Activated CD4-positive, alpha-beta T cell treated with anti-CD3 and anti-CD28 coated beads, Interleukin-2, amount 10 ng/mL, durations not matched to agents 24 days and 14 days (primary cell): Measurements from ENCODE around the gene COX7A2L. TPM values are rescaled to one million over a fixed set of nuclear protein-coding genes. Genes with fewer than 3 reads are reported as not detected.
"Not testable (repeated sequence)": the region's sequence is repeated elsewhere in the genome, so short reads cannot be mapped to it uniquely, and the experiment has no call there.

Experiments used
- DNase-seq: peaks from one replicate; pipeline ENCODE4 v3.0.0; 2022
- H3K27ac Mint-ChIP-seq: one replicate; pipeline ENCODE4 v1.8.0; 2022; ENCODE audit warnings: mild to moderate bottlenecking, mixed read lengths
- H3K27me3 Mint-ChIP-seq: one replicate; pipeline ENCODE4 v1.8.0; 2022; ENCODE audit warnings: mixed read lengths
- H3K36me3 Mint-ChIP-seq: one replicate; pipeline ENCODE4 v1.8.0; 2022; ENCODE audit warnings: low read depth, mild to moderate bottlenecking, mixed read lengths
- H3K4me1 Mint-ChIP-seq: one replicate; pipeline ENCODE4 v1.8.0; 2021; ENCODE audit warnings: mixed read lengths
- H3K4me3 Mint-ChIP-seq: one replicate; pipeline ENCODE4 v1.8.0; 2022; ENCODE audit warnings: mild to moderate bottlenecking, moderate library complexity, mixed read lengths
- H3K9me3 Mint-ChIP-seq: one replicate; pipeline ENCODE4 v1.8.0; 2021; ENCODE audit warnings: mixed read lengths
- intact Hi-C: fragments of 100-400 bp; cut with micrococcal nuclease; formaldehyde crosslinking; loops from one replicate; pipeline ENCODE4 v1.15.1; 2023
- total RNA-seq: library from RNA; stranded (reverse); gene quantifications from 2 replicates; pipeline ENCODE4 v1.2.3, GENCODE V29; 2022

Gene COX7A2L
- total RNA-seq, 1 donor from 2014 or later: 85.3 TPM

GRCh38 chr2:42359965-42360483, 993 bp downstream of the COX7A2L start:
- peak overlapping the region; percentile 90 for H3K4me3 Mint-ChIP-seq
- H3K27ac Mint-ChIP-seq: peak overlapping the region; percentile 99
- peaks cover 48% of the 10 kb centered on the region for H3K4me1 Mint-ChIP-seq
- H3K27me3 Mint-ChIP-seq: no peaks in the 10 kb centered on the region
- intact Hi-C loops: loop anchor here (2.0 to 10.0 kb wide), 3 partner anchors 59 to 451 kb away; no protein-coding TSS in a partner anchor
- DNase-seq: peak; percentile 73
- peaks cover 21% of the 10 kb centered on the region for H3K36me3 Mint-ChIP-seq
- no peaks in the 10 kb centered on the region for H3K9me3 Mint-ChIP-seq

GRCh38 chr2:42359304-42359964, 1.6 kb downstream of the COX7A2L start:
- peaks cover 53% of the 10 kb centered on the region for H3K4me1 Mint-ChIP-seq
- H3K4me3 Mint-ChIP-seq: peak overlapping the region; percentile 90
- intact Hi-C loops: no loop called here
- H3K36me3 Mint-ChIP-seq: peaks cover 21% of the 10 kb centered on the region
- H3K9me3 Mint-ChIP-seq: no peaks in the 10 kb centered on the region
- H3K27me3 Mint-ChIP-seq: no peaks in the 10 kb centered on the region
- no peak for DNase-seq
- H3K27ac Mint-ChIP-seq: peak overlapping the region; percentile 99

GRCh38 chr2:42353792-42354429, 7.1 kb downstream of the COX7A2L start:
- Mint-ChIP-seq H3K27ac (peak overlapping the region; percentile 35), H3K9me3 (no peaks in the 10 kb centered on the region), H3K4me3 (no peak overlapping the region), H3K4me1 (peaks cover 36% of the 10 kb centered on the region), H3K27me3 (no peaks in the 10 kb centered on the region), H3K36me3 (peaks cover 49% of the 10 kb centered on the region)
- intact Hi-C loops: no loop called here
- DNase-seq: no peak

GRCh38 chr2:42351864-42352263, 9.2 kb downstream of the COX7A2L start:
- no peak overlapping the region for H3K27ac Mint-ChIP-seq
- intact Hi-C loops: no loop called here
- H3K9me3 Mint-ChIP-seq: no peaks in the 10 kb centered on the region
- no peaks in the 10 kb centered on the region for H3K27me3 Mint-ChIP-seq
- peaks cover 23% of the 10 kb centered on the region for H3K4me1 Mint-ChIP-seq
- no peak overlapping the region for H3K4me3 Mint-ChIP-seq
- DNase-seq: no peak
- H3K36me3 Mint-ChIP-seq: peaks cover 52% of the 10 kb centered on the region

- H3K27ac Mint-ChIP-seq: no peak overlapping the region
- intact Hi-C loops: no loop called here
- no peaks in the 10 kb centered on the region for H3K9me3 Mint-ChIP-seq
Observed at GRCh38 chr2:42350434-42351063, 10.5 kb downstream of the COX7A2L start.

GRCh38 chr2:42348113-42348805, 12.8 kb downstream of the COX7A2L start:
- peaks cover 8% of the 10 kb centered on the region for H3K4me1 Mint-ChIP-seq
- no peaks in the 10 kb centered on the region for H3K9me3 Mint-ChIP-seq
- no peak overlapping the region for H3K27ac Mint-ChIP-seq
- intact Hi-C loops: no loop called here
- no peak for DNase-seq
- H3K27me3 Mint-ChIP-seq: no peaks in the 10 kb centered on the region
- H3K4me3 Mint-ChIP-seq: no peak overlapping the region
- peaks cover 61% of the 10 kb centered on the region for H3K36me3 Mint-ChIP-seq

More at GRCh38 chr2:42350434-42351063, 10.5 kb downstream of the COX7A2L start:
- no peaks in the 10 kb centered on the region for H3K27me3 Mint-ChIP-seq
- peaks cover 20% of the 10 kb centered on the region for H3K4me1 Mint-ChIP-seq
- DNase-seq: no peak
- H3K4me3 Mint-ChIP-seq: no peak overlapping the region
- peaks cover 54% of the 10 kb centered on the region for H3K36me3 Mint-ChIP-seq

- H3K9me3 Mint-ChIP-seq, DNase-seq, H3K27ac Mint-ChIP-seq, H3K27me3 Mint-ChIP-seq, H3K4me1 Mint-ChIP-seq, intact Hi-C loops, H3K4me3 Mint-ChIP-seq: not testable (repeated sequence)
- H3K36me3 Mint-ChIP-seq: peaks cover 59% of the 10 kb centered on the region
Observed at GRCh38 chr2:42347518-42347917, 13.5 kb downstream of the COX7A2L start.

GRCh38 chr2:42346856-42347255, 14.2 kb downstream of the COX7A2L start:
- H3K9me3 Mint-ChIP-seq, intact Hi-C loops, H3K4me3 Mint-ChIP-seq, H3K27ac Mint-ChIP-seq, H3K27me3 Mint-ChIP-seq, DNase-seq: not testable (repeated sequence)
- peaks cover 55% of the 10 kb centered on the region for H3K36me3 Mint-ChIP-seq
- peaks cover 14% of the 10 kb centered on the region for H3K4me1 Mint-ChIP-seq

GRCh38 chr2:42345986-42346385, 15.0 kb downstream of the COX7A2L start:
- H3K9me3 Mint-ChIP-seq: no peaks in the 10 kb centered on the region
- intact Hi-C loops: no loop called here
- peaks cover 20% of the 10 kb centered on the region for H3K4me1 Mint-ChIP-seq
- peaks cover 54% of the 10 kb centered on the region for H3K36me3 Mint-ChIP-seq
- H3K4me3 Mint-ChIP-seq: no peak overlapping the region
- no peak for DNase-seq
- no peak overlapping the region for H3K27ac Mint-ChIP-seq
- no peaks in the 10 kb centered on the region for H3K27me3 Mint-ChIP-seq

- no peak overlapping the region for H3K27ac Mint-ChIP-seq
- peaks cover 23% of the 10 kb centered on the region for H3K4me1 Mint-ChIP-seq
- no peak overlapping the region for H3K4me3 Mint-ChIP-seq
- DNase-seq: no peak
- H3K27me3 Mint-ChIP-seq: no peaks in the 10 kb centered on the region
- H3K36me3 Mint-ChIP-seq: peaks cover 42% of the 10 kb centered on the region
- intact Hi-C loops: no loop called here
- no peaks in the 10 kb centered on the region for H3K9me3 Mint-ChIP-seq
Observed at GRCh38 chr2:42342795-42343241, 18.2 kb downstream of the COX7A2L start.

DNA sequence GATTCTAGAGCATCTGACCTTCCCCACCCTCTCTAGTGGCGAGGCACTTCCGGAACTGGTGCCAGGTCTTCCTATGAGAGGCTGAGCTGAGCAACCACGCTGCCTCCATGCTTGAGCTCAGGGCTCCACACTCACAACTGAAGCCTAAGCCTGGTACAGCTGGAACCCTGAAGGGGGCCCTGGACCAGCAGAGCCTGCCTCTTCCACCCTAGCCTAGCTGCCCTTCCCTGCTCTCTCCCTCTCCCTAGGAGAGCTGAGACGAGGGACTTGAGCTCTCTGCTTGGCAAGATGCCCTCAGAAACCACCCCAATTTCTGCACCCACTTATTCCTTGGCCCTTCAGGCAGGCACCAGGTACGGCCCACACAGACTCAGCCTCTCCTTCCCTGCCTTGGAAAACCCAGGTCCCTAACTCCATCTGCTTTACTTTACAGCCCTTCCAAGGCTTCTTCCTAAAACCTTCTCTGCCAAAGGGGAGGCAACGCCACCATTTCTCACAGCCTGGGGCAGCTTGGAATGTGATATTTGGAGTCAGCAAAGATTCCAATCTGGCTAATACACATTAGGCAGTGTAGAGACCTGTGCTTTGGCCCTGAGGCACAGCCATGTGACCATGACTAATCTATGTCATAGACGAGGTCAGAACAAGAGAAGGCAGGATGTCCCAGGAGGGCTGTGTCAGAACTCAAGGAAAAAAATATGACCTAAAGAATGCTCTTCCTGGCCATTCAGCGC, 18.8 kb downstream of the COX7A2L start:
- Mint-ChIP-seq H3K27ac (peak overlapping the region; percentile 88), H3K4me1 (peaks cover 22% of the 10 kb centered on the region), H3K9me3 (no peaks in the 10 kb centered on the region), H3K36me3 (peaks cover 46% of the 10 kb centered on the region), H3K4me3 (no peak overlapping the region), H3K27me3 (no peaks in the 10 kb centered on the region)
- no peak for DNase-seq
- intact Hi-C loops: no loop called here

- Mint-ChIP-seq H3K27ac (no peak overlapping the region), H3K4me1 (peaks cover 20% of the 10 kb centered on the region), H3K27me3 (no peaks in the 10 kb centered on the region), H3K4me3 (no peak overlapping the region), H3K9me3 (no peaks in the 10 kb centered on the region), H3K36me3 (peaks cover 47% of the 10 kb centered on the region)
- intact Hi-C loops: no loop called here
- DNase-seq: no peak
Observed at GRCh38 chr2:42340938-42341636, 19.9 kb downstream of the COX7A2L start.
